B cell (primary cell): ENCODE data around the gene MFF. TPM values are rescaled to one million over a fixed set of nuclear protein-coding genes. Genes with fewer than 3 reads are reported as not detected.
"Not testable (repeated sequence)": the region's sequence is repeated elsewhere in the genome, so short reads cannot be mapped to it uniquely, and the experiment has no call there.

Experiments used
- ATAC-seq: fragments of 200-7000 bp; cut with Tn5 transposase; one replicate; pipeline ENCODE4 v1.10.0; 2021; ENCODE audit warnings: low read depth, mild to moderate bottlenecking, moderate number of reproducible peaks, moderate library complexity
- CTCF ChIA-PET: fragments of 350-600 bp; sonication (Branson Sonifier 250); formaldehyde crosslinking; loops from one replicate; lab custom pipeline; 2021; ENCODE audit warnings: antibody characterized with exemption, inconsistent platforms; lab: Charles Lee
- POLR2A ChIA-PET: fragments of 350-600 bp; sonication (Branson Sonifier 250); formaldehyde crosslinking; loops from one replicate; lab custom pipeline; 2021; ENCODE audit warnings: antibody characterized with exemption; lab: Charles Lee
- DNase-seq: peaks from one replicate; pipeline ENCODE4 v3.0.0; 2013
- H2AFZ ChIP-seq: 2 replicates; pipeline ENCODE4 v1.6.1; 2012; ENCODE audit warnings: mild to moderate bottlenecking, low read depth, low read length; ENCODE audit not compliant: insufficient read depth, poor library complexity, severe bottlenecking
- H3K27ac ChIP-seq, 2 donors: 1 replicate in 1 of 2; 2 replicates in 1 of 2; pipeline ENCODE4 v1.5.1; 2012 to 2013; ENCODE audit warnings: low read length in 2 of 2, mild to moderate bottlenecking in 2 of 2, moderate library complexity in 1 of 2
- H3K27me3 ChIP-seq, 4 experiments: fragments of 200-600 bp in 1 of 4; sonication (generic) in 1 of 4; replicated peaks in 1 of 4; 1 replicate in 2 of 4; 2 replicates in 2 of 4; pipeline versions ENCODE4 v1.6.1 to v1.7.0; 2013 to 2016; ENCODE audit warnings: low read length in 3 of 4, mild to moderate bottlenecking in 2 of 4, mixed read lengths in 1 of 4, moderate library complexity in 1 of 4; ENCODE audit not compliant: insufficient read depth in 4 of 4, control insufficient read depth in 3 of 4; ENCODE audit errors: control extremely low read depth in 1 of 4
- H3K36me3 ChIP-seq, 2 experiments: replicated peaks in 1 of 2; 1 replicate in 1 of 2; 2 replicates in 1 of 2; pipeline versions ENCODE4 v1.6.1 to v1.7.1; 2013; ENCODE audit warnings: low read length in 1 of 2; ENCODE audit not compliant: insufficient read depth in 2 of 2, control insufficient read depth in 1 of 2; ENCODE audit errors: control extremely low read depth in 1 of 2, extremely low read depth in 1 of 2
- H3K4me1 ChIP-seq, 2 donors: fragments of 200-600 bp in 1 of 2; sonication (generic) in 1 of 2; 1 replicate in 1 of 2; 2 replicates in 1 of 2; pipeline versions ENCODE4 v1.5.1 to v1.6.1; 2013 to 2017; ENCODE audit warnings: low read length in 2 of 2; ENCODE audit not compliant: control insufficient read depth in 2 of 2, insufficient read depth in 2 of 2
- H3K4me2 ChIP-seq: replicated peaks from 2 replicates; pipeline ENCODE3; 2012; ENCODE audit warnings: mild to moderate bottlenecking, low read depth, low read length; ENCODE audit not compliant: poor library complexity, severe bottlenecking
- H3K4me3 ChIP-seq, 5 experiments: fragments of 200-600 bp in 1 of 5; sonication (generic) in 1 of 5; 1 replicate in 3 of 5; 2 replicates in 2 of 5; pipeline versions ENCODE4 v1.5.1 to v1.7.0; 2011 to 2016; ENCODE audit warnings: low read length in 4 of 5, mild to moderate bottlenecking in 4 of 5, low read depth in 2 of 5, control low read depth in 1 of 5, moderate library complexity in 1 of 5; ENCODE audit not compliant: insufficient read depth in 1 of 5; ENCODE audit errors: control extremely low read depth in 1 of 5, extremely low read depth in 1 of 5
- H3K79me2 ChIP-seq: fragments of 200-600 bp; sonication (generic); one replicate; pipeline ENCODE4 v1.6.0; 2016; ENCODE audit warnings: low read length; ENCODE audit not compliant: control insufficient read depth, insufficient read depth
- H3K9ac ChIP-seq: fragments of 200-600 bp; sonication (generic); 2 replicates; pipeline ENCODE4 v1.6.1; 2017; ENCODE audit warnings: mild to moderate bottlenecking, low read length, moderate library complexity
- H3K9me3 ChIP-seq, 3 donors: one replicate each; pipeline versions ENCODE4 v1.6.1 to v1.7.1; 2013; ENCODE audit warnings: low read length in 2 of 3; ENCODE audit not compliant: control insufficient read depth in 2 of 3, insufficient read depth in 1 of 3; ENCODE audit errors: control extremely low read depth in 1 of 3
- H4K20me1 ChIP-seq: 2 replicates; pipeline ENCODE4 v1.6.0; 2012; ENCODE audit warnings: mild to moderate bottlenecking, low read length; ENCODE audit not compliant: insufficient read depth, control insufficient read depth, poor library complexity, severe bottlenecking
- H3K27ac Mint-ChIP-seq: one replicate; pipeline ENCODE4 v1.8.0; 2021; ENCODE audit warnings: mixed read lengths
- H3K27me3 Mint-ChIP-seq: one replicate; pipeline ENCODE4 v1.8.0; 2021; ENCODE audit warnings: mixed read lengths
- H3K4me1 Mint-ChIP-seq: one replicate; pipeline ENCODE4 v1.8.0; 2021; ENCODE audit warnings: mixed read lengths
- H3K4me3 Mint-ChIP-seq: one replicate; pipeline ENCODE4 v1.8.0; 2021; ENCODE audit warnings: mixed read lengths
- H3K9me3 Mint-ChIP-seq: one replicate; pipeline ENCODE4 v1.8.0; 2022; ENCODE audit warnings: mixed read lengths; ENCODE audit not compliant: insufficient read depth
- CTCF ChIP-seq: fragments of 200-600 bp; IDR thresholded peaks from one replicate; pipeline ENCODE4 v1.8.0; 2022; ENCODE audit warnings: antibody characterized with exemption, mild to moderate bottlenecking
- EZH2 ChIP-seq: IDR thresholded peaks from 2 replicates; pipeline ENCODE4 v1.6.1; 2012; ENCODE audit warnings: borderline replicate concordance, low read depth, mild to moderate bottlenecking, moderate library complexity, low read length; ENCODE audit not compliant: insufficient read depth, poor library complexity, severe bottlenecking
- WGBS: methylation state at CpG from one replicate; pipeline ENCODE4 v1.1.5; 2013; ENCODE audit warnings: missing lambda C conversion rate; ENCODE audit not compliant: insufficient coverage; 5-methylcytosine and 5-hydroxymethylcytosine counted together
- intact Hi-C: fragments of 100-400 bp; cut with micrococcal nuclease; formaldehyde crosslinking; loops from one replicate; pipeline ENCODE4 v1.10.0; 2022
- polyA plus RNA-seq: library from polyadenylated mRNA; depleted of rRNA; stranded (reverse); fragments of >200 nt; gene quantifications from 2 replicates; pipeline ENCODE4 v1.2.3, GENCODE V29; 2012
- total RNA-seq, 2 donors: library from RNA; stranded (reverse); fragments of 120-200 nt in 1 of 2; gene quantifications; 1 replicate in 1 of 2; 2 replicates in 1 of 2; pipeline versions ENCODE4 v1.2.3 to v1.2.4, GENCODE V29; 2013 to 2022

Gene MFF
- total and polyA plus RNA-seq, 2 donors (not counting 1 experiment from before 2014, with no cell fraction given), result 55.0 to 70.4 TPM

DNA sequence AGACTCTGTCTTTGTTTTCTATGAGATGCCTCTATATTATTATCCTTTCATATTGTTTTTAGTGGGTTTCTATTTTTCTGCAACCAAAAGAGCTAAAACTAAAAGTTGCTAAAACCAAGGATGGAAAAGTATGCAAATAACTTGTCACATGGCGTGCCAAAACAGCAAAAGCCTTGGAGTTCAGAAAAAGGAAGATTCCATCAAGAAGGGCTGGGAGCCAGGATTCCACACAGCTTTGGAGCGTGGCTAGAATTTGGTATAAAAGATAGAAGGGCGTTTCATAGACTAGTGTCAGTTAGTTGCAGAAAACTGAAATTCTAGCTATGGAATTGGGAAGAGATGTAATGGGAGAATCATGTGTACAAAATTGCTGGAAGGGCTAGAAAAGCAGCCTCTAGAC lies 58.6 kb downstream of the MFF start:
- H3K36me3 ChIP-seq, result no peaks in the 10 kb centered on the region
- intact Hi-C loops, result loop anchor here (10.0 kb wide), 1 partner anchor 59 kb away; the partner anchor contains the start of gene MFF
- H3K27ac ChIP-seq, result no peak overlapping the region
- H3K4me2 ChIP-seq, result no peak overlapping the region
- no peak overlapping the region for H3K4me3 Mint-ChIP-seq
- H3K9me3 ChIP-seq, result peaks cover 0 to 3% (median 2%) of the 10 kb centered on the region in 3 donors
- H3K4me3 ChIP-seq, result no peak overlapping the region
- peaks cover 18 to 31% of the 10 kb centered on the region in 2 donors for H3K4me1 ChIP-seq
- H3K27me3 ChIP-seq, result no peaks in the 10 kb centered on the region
- no peak overlapping the region for H2AFZ ChIP-seq
- H3K79me2 ChIP-seq, result no peaks in the 10 kb centered on the region
- no peak overlapping the region for H3K9ac ChIP-seq
- WGBS, result 93% methylated on average over 3 of the region's 3 CpGs
- DNase-seq, result no peak
- TF ChIP-seq EZH2, result no peak
- TF ChIP-seq CTCF, result no peak
- H3K4me1 Mint-ChIP-seq, result peaks cover 30% of the 10 kb centered on the region
- peak overlapping the region; percentile 55 for H3K27ac Mint-ChIP-seq
- H3K9me3 Mint-ChIP-seq, result no peaks in the 10 kb centered on the region
- no peak for ATAC-seq
- no peaks in the 10 kb centered on the region for H3K27me3 Mint-ChIP-seq
- POLR2A ChIA-PET, result no interaction called here
- CTCF ChIA-PET, result no interaction called here
- no peaks in the 10 kb centered on the region for H4K20me1 ChIP-seq

DNA sequence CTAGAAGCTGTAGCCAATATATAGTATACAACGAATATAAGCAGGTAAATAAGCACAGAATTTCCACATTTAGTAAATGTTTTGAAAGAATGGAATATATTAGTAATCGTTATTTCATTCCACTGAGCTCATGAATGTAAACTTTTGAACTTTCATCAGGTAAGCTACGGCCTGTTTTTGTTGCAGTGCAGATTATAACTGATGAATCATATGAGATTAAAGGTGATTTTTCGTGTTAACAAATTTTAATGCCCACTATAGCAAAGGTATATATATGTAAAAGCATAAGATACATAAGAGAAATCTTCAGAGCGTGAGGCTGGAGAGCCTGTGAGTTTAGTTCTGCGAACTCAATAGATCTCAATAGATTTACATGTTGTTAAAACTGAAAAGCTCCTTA lies 61.6 kb downstream of the MFF start:
- DNase-seq, result no peak
- intact Hi-C loops, result loop anchor here (10.0 kb wide), 1 partner anchor 62 kb away; the partner anchor contains the start of gene MFF
- no peaks in the 10 kb centered on the region for H3K27me3 ChIP-seq
- ATAC-seq, result no peak
- ChIA-PET POLR2A (interaction anchor here (0.6 kb wide), 1 partner anchor 18 kb away, joined by 7 read pairs; no protein-coding TSS in a partner anchor), CTCF (interaction anchor here (2.1 kb wide), 1 partner anchor 19 kb away, joined by 10 read pairs; no protein-coding TSS in a partner anchor)
- H3K4me1 ChIP-seq, result peaks cover 18 to 31% of the 10 kb centered on the region in 2 donors
- Mint-ChIP-seq H3K9me3 (no peaks in the 10 kb centered on the region), H3K4me1 (peaks cover 30% of the 10 kb centered on the region), H3K27me3 (no peaks in the 10 kb centered on the region), H3K27ac (peak overlapping the region; percentile 18), H3K4me3 (no peak overlapping the region)
- no peaks in the 10 kb centered on the region for H3K79me2 ChIP-seq
- H3K4me2 ChIP-seq, result no peak overlapping the region
- TF ChIP-seq EZH2 (no peak), CTCF (no peak)
- WGBS, result no CpG with 5 or more reads among the region's 6 CpGs
- H3K9ac ChIP-seq, result no peak overlapping the region
- H3K27ac ChIP-seq, result peak overlapping the region; percentile 79 to 82
- no peak overlapping the region for H3K4me3 ChIP-seq
- no peaks in the 10 kb centered on the region for H3K36me3 ChIP-seq
- no peak overlapping the region for H2AFZ ChIP-seq
- H4K20me1 ChIP-seq, result no peaks in the 10 kb centered on the region
- H3K9me3 ChIP-seq, result peaks cover 0 to 3% (median 2%) of the 10 kb centered on the region in 3 donors

GRCh38 chr2:227387583-227387982 lies 62.5 kb downstream of the MFF start, which contains the start of gene SCYGR1:
SCYGR1 (minus strand) TSS chr2:227387949; CDS start chr2:227387949, 0 bp downstream.
- H4K20me1 ChIP-seq, H3K4me2 ChIP-seq, ATAC-seq, H3K4me3 ChIP-seq, H3K27me3 ChIP-seq, H3K9ac ChIP-seq, H3K9me3 Mint-ChIP-seq, CTCF ChIA-PET, H3K79me2 ChIP-seq, H3K4me3 Mint-ChIP-seq, POLR2A ChIA-PET, DNase-seq, H3K36me3 ChIP-seq, H3K9me3 ChIP-seq, H3K27me3 Mint-ChIP-seq: not testable (repeated sequence)
- 58% methylated on average over 4 of the region's 7 CpGs for WGBS
- Histone ChIP-seq H3K4me1 (peaks cover 19 to 31% of the 10 kb centered on the region in 2 donors), H3K27ac (peak within 1 kb of the TSS in 1 of 2 donors; percentile 82), H2AFZ (peak within 1 kb of the TSS; percentile 56)
- H3K4me1 Mint-ChIP-seq, result peaks cover 34% of the 10 kb centered on the region
- peak within 1 kb of the TSS; percentile 63 for H3K27ac Mint-ChIP-seq
- intact Hi-C loops, result loop anchor here (10.0 kb wide), 1 partner anchor 63 kb away; the partner anchor contains the start of gene MFF
